KBM-7 (cell line): Measurements from ENCODE around the gene DDAH1.

Source experiments
- DNase-seq: peaks from one replicate; pipeline ENCODE4 v3.0.0-alpha.2; 2015
- in situ Hi-C: fragments of 300-500 bp; cut with MboI; formaldehyde crosslinking; loops from 2 replicates; pipeline ENCODE4 v1.14.3; 2020; ENCODE audit warnings: low sequenced_read_pairs, low pct_unique_long_range_greater_than_20kb, mixed read lengths

The DDAH1 gene

DNA sequence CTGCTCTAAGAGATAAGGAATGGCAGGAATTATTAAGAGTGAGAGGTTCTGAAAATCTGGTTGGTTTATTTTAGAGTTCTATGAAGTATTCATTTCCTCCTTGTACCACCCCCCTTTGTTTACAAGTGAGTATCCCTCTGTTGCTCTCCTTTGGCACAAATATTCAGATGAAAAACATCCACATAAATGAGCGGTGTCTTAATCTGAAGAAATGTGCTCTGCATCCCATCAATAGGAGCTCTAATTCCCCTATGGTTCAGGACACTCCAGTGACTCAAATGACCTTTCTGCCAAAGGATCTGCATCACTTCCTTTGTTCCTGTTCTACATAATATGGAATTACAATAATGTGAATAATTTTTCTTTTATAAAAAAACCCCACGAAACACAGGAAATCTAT lies 16.6 kb downstream of the DDAH1 start:
- no peak for DNase-seq
- in situ Hi-C loops: no loop called here

DNA sequence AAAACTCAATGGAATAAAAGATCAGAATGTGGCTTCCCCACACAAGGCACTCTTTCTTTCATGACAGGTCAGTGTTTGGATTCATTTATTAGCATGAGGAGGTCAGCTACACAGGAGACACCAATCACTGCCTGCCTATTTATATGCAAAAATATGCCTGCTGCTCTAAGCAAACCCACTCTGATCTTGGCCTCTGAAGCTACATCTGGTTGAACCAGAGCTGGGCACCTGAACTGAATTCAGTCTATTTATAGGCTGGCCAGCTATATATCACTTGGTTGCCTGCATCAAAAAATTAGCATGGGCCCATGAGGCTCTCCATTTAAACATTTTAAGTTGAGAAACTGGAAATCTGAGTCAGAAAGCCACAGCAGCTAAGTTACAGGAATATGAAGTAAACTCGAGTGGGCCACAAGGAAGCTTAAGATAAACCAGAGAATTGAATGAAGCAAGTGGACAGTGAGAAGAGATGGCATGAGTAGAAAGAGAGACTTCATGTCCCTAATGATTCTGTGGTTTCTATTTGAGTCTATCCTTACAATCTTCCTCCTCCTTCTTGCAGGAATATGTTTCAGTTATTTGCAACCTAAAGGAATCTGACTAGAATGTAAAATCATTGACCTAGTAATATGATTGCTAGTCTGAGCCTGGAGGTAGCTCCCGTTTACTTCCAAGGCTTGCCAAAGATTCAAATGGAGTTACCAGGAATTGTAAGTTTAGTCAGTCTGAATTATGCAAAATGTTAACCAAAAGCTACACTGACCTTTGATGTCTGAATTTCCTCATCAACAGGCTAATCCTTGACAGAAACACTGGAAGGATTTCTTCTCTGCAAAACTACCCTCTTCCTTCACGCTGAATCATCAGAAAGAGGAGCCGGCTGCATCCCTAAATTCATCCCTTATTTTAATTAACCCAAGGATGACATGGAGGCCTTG lies 17.7 kb downstream of the DDAH1 start:
- no peak for DNase-seq
- in situ Hi-C loops: no loop called here

GRCh38 chr1:85445906-85446305 lies 19.1 kb downstream of the DDAH1 start:
- no peak for DNase-seq
- in situ Hi-C loops: no loop called here

DNA sequence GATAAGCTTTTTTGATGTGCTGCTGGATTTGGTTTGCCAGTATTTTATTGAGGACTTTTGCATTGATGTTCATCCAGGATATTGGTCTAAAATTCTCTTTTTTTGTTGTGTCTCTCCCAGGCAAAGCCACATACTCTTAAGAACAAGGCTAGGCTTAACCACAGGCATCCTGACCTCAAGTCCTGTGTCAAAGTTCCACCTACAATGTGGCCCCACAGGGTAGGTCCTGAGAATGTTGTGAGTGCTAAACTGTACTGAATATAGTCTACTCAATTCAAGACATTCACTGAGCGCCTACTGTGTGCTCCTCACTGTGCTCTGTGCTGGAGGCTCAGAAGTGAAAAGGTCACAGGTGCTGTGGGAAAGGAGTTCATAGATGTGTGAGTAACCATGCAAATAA lies 20.6 kb downstream of the DDAH1 start:
- in situ Hi-C loops: no loop called here
- no peak for DNase-seq

DNA sequence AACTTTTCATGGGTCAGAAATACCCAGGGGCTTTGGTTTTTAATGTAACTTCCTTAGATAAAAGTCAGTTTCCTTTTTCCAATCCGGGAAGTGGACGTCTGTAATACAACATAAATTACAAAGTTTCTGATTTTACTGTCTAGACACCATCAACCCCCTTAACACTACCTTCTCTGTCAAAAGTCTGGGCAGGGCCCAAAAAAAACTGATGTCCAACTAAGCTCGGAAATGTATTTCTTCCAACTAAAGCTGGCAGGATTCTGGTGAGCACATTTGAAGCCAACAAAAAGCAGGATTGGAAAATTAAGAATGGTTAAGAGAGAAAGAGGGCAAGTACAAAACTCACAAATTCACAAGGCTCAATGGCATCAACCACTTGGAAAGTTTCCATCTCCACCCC lies 24.3 kb downstream of the DDAH1 start:
- in situ Hi-C loops: no loop called here

DNA sequence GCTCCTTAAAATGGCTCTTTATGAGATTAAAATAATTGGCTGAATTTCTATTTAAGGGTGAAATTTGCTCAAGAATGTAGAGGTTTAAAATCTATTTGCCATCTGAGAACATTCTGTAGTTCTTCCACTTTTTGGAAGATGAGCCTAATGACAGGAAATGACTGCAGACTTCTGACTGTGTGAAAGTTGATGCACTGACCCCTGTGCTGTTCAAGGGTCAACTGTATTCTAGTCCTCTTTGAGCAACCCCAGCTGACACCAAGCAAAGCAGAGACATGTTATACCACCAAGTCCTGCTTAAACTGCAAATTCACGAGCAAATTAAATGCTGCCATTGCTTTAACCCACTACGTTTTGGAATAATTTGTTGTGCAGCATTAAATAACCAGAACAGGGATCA lies 26.6 kb downstream of the DDAH1 start:
- DNase-seq: no peak
- in situ Hi-C loops: no loop called here

More for the DNA sequence above, 24.3 kb downstream of the DDAH1 start:
- no peak for DNase-seq

DNA sequence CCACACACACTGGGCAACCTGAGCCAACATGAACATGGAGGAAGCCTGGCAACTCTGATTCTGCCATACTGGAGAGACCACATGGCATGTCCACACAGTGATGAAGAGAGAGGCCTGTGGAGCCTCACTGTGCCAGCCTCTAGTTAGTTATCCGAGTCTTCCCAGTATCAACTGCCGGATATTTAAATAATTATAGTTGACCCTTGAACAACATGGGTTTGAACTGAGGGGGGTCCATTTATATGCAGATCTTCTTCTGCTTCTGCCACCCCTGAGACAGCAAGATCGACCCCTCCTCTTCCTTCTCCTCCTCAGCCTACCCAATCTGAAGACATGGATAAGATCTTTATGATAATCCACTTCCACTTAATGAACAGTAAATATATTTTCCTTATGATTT lies 27.8 kb downstream of the DDAH1 start:
- no peak for DNase-seq
- in situ Hi-C loops: no loop called here

- in situ Hi-C loops: no loop called here
- no peak for DNase-seq
Measured at GRCh38 chr1:85433096-85433495, 31.9 kb downstream of the DDAH1 start.

- in situ Hi-C loops: no loop called here
- DNase-seq: peak; percentile 75
Measured at GRCh38 chr1:85428471-85429089, 36.4 kb downstream of the DDAH1 start.

DNA sequence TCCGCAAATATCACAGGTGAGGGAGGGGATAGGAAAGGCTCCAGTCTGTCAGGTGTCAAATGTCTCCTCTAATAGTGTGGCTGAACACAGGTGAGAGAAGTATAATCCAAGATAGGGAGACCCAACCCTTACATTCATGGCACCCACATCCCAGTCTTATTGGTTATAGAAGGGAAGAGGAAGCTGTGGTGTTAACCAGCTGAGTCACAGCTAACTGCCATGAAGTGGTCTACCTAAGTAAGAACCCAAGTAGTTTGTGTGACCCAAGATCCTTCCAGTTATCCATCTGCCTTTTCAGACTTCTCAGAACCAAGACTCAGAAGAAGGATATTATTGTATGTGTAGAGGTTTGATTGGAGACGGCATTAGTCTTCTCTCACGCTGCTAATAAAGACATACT lies 37.1 kb downstream of the DDAH1 start:
- in situ Hi-C loops: no loop called here
- DNase-seq: peak; percentile 36

DNA sequence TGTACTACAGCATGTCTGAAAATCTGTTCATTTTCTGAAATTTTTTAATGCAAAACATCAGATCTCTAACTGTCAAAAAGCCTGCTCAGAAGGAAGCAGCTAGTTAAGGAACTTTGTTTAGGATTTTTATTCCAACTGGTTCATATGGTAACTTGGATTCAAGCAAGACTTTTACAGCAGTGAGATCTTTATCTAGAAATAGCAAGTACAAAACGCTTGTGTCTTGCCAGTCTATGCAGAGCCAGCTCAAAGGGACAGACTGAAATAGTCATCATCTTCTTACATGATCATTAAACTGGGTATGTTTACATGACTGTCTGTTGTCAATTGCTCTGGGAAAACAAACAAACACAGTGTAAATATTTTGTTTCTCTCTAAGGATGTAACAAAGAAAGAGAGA lies 37.6 kb downstream of the DDAH1 start:
- in situ Hi-C loops: no loop called here
- DNase-seq: no peak

DNA sequence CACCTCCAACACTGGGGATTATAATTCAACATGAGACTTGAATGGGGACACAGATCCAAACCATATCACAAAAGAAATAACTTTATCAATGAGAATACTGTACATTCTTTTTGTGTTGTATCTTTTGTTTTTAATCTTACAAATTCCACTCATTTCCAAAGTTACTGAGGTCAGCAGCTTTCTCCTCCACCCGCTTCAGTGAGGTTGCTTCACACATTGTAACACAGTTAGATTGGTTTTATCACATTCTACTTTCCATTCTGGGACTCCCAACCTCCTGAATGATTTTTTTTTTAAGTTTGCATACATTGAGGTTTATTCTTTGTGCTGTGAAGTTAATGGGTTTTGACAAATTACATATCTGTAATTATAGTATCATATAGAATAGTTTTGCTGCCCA lies 43.8 kb downstream of the DDAH1 start:
- in situ Hi-C loops: no loop called here
- no peak for DNase-seq

- in situ Hi-C loops: no loop called here
- DNase-seq: no peak
Measured at GRCh38 chr1:85420199-85420598, 44.8 kb downstream of the DDAH1 start.

DNA sequence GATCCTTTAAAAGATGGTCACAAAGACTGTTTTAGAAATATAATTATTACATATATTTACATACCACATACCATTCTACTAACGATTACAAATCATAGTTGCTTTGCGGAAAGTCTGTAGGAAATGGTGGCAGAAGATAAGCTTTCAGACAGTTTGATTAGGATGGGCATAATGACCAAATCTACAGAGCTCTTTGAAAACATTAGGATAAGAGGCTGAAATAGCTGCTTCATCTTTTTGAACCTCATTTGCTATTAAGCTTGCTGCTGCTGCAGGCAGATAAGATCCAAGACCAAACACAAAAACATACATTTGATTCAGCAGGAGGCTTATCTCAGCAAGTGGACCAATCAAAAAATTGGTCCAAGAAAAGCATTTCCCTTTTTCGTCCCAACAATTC lies 47.1 kb downstream of the DDAH1 start:
- in situ Hi-C loops: no loop called here

DNA sequence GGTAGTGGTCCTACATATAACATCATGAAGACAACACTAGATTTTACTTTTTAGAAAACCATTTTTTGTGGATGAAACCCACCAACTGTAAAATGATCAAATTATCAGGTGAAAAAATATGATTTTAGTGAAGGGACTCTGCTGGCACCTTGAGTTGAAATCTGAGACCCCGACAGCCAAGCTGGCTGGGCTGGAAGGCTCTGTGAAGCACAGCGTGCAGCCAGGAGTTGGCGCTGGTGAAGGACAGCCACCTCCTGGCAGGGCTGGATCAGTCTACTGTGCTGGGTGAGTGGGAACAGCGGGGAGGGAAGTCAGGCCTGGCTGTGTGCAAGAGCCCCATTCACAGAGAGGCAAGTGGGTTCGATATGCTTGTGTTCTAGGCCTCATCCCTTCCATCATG lies 47.9 kb downstream of the DDAH1 start:
- DNase-seq: no peak
- in situ Hi-C loops: no loop called here

More for the DNA sequence above, 47.1 kb downstream of the DDAH1 start:
- DNase-seq: peak; percentile 8

GRCh38 chr1:85413169-85413568 lies 51.8 kb downstream of the DDAH1 start:
- in situ Hi-C loops: no loop called here
- no peak for DNase-seq

DNA sequence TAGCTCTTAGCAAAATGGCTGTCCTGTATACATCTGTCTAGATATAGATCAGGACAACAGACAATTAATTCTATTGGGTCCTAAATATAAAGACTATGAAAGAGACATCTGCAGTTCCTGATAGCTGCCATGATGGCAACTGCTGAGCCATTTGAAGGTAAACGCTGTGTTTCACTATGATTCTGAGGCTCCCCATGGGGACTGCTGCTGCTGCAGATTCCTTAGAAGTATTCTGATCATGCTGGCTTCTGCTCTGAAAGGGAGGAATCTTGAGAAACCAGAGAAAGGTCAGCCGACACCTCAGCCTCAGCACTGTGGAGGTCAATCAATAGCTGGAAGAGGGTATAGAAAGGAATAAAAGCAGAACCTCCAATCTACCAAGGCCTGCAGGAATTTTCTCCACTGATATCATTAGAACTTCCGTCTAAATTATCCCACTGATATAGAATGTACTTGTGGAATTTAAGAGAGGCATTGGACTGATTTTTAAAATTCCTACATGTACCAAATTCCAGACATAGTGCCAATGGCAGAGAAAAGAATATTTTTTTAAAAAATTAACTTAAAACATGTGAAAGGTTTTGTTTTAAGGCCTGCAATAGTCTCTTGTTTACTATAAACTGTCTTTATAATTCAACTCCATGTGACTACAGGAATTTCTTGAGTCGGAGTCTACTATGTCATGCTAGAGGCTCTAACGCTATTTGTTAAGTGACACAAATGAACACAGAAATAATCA lies 53.2 kb downstream of the DDAH1 start:
- no peak for DNase-seq
- in situ Hi-C loops: no loop called here

DNA sequence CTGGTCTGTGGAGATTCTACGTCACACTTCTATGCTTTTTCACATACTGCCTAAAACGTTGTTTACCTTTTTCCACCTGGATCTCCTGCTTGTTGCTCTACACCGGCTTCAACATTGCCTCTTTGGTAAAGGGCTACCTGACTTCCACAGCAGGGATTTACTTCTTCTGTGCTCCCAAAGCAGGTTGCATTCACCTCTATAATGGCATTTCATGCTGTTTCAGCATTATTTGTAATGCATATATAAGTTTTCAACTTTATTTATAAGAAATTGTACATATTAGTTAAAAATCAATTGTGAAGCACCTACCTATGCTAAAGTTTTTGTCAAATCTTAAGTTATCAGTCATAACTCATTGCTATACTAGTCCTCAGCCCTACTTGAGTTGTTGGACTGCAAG lies 55.4 kb downstream of the DDAH1 start:
- in situ Hi-C loops: no loop called here
- DNase-seq: no peak

- DNase-seq: no peak
- in situ Hi-C loops: no loop called here
Measured at GRCh38 chr1:85407746-85408377, 57.1 kb downstream of the DDAH1 start.
